GM21447 (cell line): ENCODE results near the gene NUP153.
A peak's percentile ranks its signal among the peaks of the same experiment; 100 is the strongest.
"Not testable (repeated sequence)": the region's sequence is repeated elsewhere in the genome, so short reads cannot be mapped to it uniquely, and the experiment has no call there.

Source experiments
- ATAC-seq: cut with Tn5 transposase; IDR thresholded peaks from one replicate; pipeline ENCODE4 v1.9.1; 2021; ENCODE audit not compliant: unreplicated experiment

Gene NUP153

GRCh38 chr6:17615794-17616193, 90.9 kb downstream of the NUP153 start:
- no peak for ATAC-seq

DNA sequence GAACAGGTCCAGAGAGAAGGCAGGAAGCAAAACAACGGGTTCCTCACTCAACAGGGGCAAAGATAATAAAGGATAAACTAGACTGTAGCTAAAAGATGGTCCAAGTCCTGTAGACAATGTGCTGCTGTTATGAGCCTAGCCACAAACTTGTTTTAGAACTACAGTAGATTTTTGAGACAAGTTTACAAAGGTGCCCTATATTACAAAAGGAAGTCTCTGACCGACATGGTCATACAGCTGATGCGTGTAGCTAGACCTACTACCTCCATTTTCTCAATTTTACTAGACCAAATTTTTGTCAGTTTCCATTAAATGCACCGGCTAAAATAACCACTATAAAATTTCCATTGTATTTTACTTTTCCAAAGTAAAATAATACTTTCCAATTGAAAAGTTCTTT, 94.7 kb downstream of the NUP153 start:
- no peak for ATAC-seq

- ATAC-seq, result no peak
These were observed 95.9 kb downstream of the NUP153 start for GRCh38 chr6:17610835-17611234.

- ATAC-seq, result no peak
These were observed 100.1 kb downstream of the NUP153 start for GRCh38 chr6:17606606-17607005.

GRCh38 chr6:17602888-17603287, 103.8 kb downstream of the NUP153 start:
- no peak for ATAC-seq

DNA sequence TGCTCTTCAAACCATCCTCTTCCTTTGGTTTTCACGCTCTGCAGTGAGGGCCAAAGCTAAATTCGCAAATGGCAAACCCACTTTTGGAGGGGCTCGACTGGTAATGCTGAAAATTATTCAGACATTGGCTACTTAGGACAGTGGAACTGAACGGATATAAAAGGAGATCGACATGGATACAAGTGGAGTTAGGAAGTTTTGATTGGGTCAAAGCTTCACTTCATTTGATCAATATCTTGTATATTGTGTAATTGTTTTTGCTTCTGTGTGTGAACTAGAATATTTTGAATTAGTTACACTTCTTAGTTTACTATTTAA, 105.4 kb downstream of the NUP153 start:
- ATAC-seq, result no peak

DNA sequence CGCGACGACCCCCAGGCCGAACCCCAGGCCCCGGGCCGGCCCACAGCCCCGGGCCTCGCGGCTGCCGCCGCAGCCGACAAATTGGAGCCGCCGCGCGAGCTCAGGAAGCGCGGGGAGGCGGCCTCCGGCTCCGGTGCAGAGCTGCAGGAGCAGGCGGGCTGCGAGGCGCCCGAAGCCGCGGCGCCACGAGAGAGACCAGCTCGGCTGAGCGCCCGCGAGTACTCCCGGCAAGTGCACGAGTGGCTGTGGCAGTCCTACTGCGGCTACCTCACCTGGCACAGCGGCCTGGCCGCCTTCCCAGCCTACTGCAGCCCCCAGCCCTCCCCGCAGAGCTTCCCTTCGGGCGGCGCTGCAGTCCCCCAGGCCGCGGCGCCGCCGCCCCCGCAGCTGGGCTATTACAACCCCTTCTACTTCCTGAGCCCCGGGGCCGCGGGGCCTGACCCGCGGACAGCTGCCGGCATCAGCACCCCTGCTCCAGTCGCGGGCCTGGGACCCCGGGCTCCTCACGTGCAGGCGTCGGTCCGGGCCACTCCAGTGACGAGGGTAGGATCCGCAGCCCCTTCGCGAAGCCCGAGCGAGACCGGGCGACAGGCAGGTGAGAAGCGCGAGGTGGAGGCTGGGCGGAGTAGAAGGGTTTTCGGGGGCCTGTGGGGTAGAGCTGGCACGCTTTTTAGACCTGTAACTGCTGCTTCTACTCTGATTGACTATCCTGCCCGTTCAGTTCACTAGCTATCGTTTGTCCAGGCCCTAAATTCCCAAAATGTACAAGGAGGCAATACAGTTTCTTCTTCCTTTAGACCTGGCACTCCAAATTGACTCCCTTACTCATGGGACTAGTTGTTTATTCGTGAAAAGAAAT, 106.0 kb downstream of the NUP153 start:
- ATAC-seq, result peak; percentile 45

DNA sequence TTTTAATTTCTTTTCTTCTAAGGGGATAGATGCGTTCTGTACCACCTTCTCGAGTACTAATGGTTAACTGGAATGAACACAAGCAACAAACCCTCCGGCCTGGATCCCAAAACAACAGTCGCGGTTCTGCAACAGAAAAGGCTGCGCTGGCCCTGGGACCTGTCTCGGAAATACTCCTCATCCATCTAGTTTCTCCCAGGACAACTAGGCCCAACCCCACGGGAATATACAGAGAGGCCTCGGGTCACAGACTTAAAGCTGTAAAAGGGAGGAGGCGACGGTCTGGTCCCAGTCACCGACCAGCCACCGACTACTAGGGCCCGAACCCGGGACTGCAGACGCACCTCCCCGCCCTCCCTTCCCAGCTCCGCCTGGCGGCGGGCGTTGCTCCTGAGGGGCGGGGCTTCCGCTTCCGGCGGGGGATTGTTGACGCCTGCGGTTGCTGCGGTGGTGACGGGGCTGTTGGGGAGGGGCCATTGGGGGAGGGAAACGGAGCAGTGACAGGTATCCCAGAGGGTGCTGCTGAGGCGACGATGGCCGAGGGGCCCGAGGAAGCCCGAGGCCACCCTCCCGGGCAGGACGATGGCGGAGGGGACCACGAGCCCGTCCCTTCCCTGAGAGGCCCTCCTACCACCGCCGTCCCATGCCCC, 106.7 kb downstream of the NUP153 start, which contains the start of gene FAM8A1:
Gene FAM8A1, plus strand, starts transcription at position 426 of the 650 bp plus-strand sequence. Its CDS starts 108 bp downstream, at position 534.
- peak; percentile 89 for ATAC-seq

GRCh38 chr6:17596085-17596484, 110.6 kb downstream of the NUP153 start:
- no peak for ATAC-seq

DNA sequence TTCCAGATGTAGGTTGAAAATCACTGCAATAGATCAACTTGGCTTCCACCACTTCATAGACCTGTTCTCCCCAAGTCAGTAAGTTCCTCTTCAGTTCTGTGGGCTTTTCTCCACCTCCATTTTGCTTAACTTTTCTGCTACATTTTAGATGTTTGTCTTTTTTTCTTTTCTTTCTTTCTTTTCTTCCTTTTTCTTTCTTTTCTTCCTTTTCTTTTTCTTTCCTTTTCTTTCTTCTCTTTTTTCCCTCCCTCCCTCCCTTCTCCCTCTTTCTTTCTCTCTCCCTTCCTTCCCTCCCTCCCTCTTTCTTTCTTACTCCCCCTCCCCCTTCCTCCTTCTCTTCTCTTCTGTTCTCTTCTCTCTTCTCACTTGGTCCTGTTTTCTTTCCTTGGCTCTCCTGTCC, 113.5 kb downstream of the NUP153 start:
- ATAC-seq, result no peak

GRCh38 chr6:17591287-17591686, 115.4 kb downstream of the NUP153 start:
- ATAC-seq, result no peak

DNA sequence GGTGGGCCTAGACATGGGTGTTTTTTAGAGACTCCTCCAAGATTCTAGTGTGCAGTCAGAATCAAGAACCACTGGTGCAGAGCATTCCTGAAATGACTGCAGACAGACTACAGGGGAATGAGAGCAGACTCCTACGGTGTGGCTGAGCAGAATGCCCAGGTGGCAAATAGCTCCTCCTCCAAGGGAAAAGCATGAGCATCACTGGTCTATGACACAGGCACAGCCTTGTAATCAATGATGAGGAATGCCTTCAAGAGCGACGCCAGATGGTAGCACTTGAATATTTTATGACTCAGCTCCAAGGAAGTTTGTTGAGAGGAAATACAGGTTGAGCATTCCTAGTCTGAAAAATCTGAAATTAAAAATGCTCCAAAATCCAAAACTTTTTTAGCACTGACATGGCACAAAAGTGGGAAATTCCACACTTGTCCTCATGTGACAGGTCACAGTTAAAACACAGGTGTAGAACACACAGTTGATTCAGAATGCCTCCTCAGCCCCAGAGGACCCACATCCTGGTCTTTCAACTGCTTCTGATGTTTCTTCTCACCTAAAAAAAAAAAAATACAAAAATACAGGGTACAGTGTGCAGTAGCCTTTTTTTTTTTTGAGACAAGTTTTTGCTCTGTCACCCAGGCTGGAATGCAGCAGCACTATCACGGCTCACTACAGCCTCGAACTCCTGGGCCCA, 117.2 kb downstream of the NUP153 start:
- peak; percentile 53 for ATAC-seq

- no peak for ATAC-seq
These were observed 118.7 kb downstream of the NUP153 start for GRCh38 chr6:17588011-17588410.

DNA sequence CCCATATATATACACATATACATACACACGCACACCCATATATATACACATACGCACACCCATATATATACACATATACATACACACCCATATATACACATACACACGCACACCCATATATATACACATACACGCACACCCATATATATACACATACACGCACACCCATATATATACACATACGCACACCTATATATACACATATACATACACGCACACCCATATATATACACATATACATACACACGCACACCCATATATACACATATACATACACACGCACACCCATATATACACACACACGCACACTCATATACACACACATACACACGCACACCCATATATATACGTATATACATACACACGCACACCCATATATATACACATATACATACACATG, 120.1 kb downstream of the NUP153 start:
- ATAC-seq, result not testable (repeated sequence)

GRCh38 chr6:17585766-17586490, 120.8 kb downstream of the NUP153 start:
- no peak for ATAC-seq

- peak; percentile 70 for ATAC-seq
These were observed 122.4 kb downstream of the NUP153 start for GRCh38 chr6:17584241-17584803.

- ATAC-seq, result peak; percentile 14
These were observed 122.9 kb downstream of the NUP153 start for GRCh38 chr6:17583811-17584210.

DNA sequence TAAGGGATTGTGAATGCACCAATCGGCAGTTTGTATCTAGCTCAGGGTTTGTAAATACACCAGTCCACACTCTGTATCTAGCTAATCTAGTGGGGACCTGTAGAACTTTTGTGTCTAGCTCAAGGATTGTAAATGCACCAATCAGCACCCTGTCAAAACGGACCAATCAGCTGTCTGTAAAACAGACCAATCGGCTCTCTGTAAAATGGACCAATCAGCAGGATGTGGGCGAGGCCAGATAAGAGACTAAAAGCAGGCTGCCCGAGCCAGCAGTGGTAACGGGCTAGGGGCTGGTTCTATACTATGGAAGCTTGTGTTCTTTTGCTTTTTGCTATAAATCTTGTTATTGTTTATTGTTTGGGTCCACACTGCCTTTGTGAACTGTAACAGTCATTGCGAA, 125.4 kb downstream of the NUP153 start:
- not testable (repeated sequence) for ATAC-seq

DNA sequence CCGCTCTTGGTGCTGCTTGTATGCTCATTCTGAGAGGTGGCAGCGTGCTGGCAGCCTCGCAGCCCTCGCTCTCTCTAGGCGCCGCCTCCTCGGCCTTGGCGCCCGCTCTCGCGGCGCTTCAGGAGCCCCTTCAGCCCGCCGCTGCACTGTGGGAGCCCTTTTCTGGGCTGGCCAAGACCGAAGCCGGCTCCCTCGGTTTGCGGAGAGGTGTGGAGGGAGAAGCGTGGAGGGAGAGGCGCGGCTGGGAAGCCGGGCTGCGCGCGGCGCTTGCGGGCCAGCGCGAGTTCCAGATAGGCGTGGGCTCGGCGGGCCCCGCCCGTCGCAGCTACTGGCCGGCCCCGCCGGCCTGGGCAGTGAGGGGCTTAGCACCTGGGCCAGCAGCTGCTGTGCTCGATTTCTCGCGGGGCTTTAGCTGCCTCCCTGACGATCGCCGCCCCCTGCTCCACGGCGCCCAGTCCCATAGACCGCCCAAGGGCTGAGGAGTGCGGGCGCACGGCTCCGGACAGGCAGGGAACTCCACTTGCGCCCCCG, 126.1 kb downstream of the NUP153 start:
- no peak for ATAC-seq

- ATAC-seq, result no peak
These were observed 129.7 kb downstream of the NUP153 start for GRCh38 chr6:17577059-17577458.
